ENCODE data around the gene P3H3.

The P3H3 gene

GRCh38 chr12:6837370-6838060 lies 9.3 kb downstream of the P3H3 start:
- H3K27ac ChIP-seq: no peak overlapping the region
- TF ChIP-seq CTCF (IDR thresholded peaks at IDR 0.05; ENCODE audit: low read depth, low read length, missing control alignments): no peak
- DNase-seq: no peak
- H3K36me3 ChIP-seq (replicated peaks): peaks cover 65% of the 10 kb centered on the region
- no peak overlapping the region for H3K4me3 ChIP-seq (ENCODE audit: low read depth, low read length)
- in situ Hi-C loops (cut with HindIII; ENCODE audit: low pct_ligation_motif_present, low sequenced_read_pairs): no loop called here
- H3K27me3 ChIP-seq (replicated peaks): no peaks in the 10 kb centered on the region

GRCh38 chr12:6838854-6839253 lies 10.6 kb downstream of the P3H3 start:
- in situ Hi-C loops (cut with HindIII; ENCODE audit: low pct_ligation_motif_present, low sequenced_read_pairs): no loop called here

GRCh38 chr12:6839482-6840201 lies 11.4 kb downstream of the P3H3 start:
- Histone ChIP-seq H3K27ac (no peak overlapping the region), H3K4me3 (ENCODE audit: low read depth, low read length) (no peak overlapping the region), H3K36me3 (replicated peaks) (peaks cover 62% of the 10 kb centered on the region), H3K27me3 (replicated peaks) (no peaks in the 10 kb centered on the region)
- no peak for DNase-seq
- TF ChIP-seq CTCF (IDR thresholded peaks at IDR 0.05; ENCODE audit: low read depth, low read length, missing control alignments): no peak
- in situ Hi-C loops (cut with HindIII; ENCODE audit: low pct_ligation_motif_present, low sequenced_read_pairs): no loop called here

More at GRCh38 chr12:6838854-6839253, 10.6 kb downstream of the P3H3 start:
- Histone ChIP-seq H3K4me3 (ENCODE audit: low read depth, low read length) (no peak overlapping the region), H3K27ac (no peak overlapping the region), H3K27me3 (replicated peaks) (no peaks in the 10 kb centered on the region), H3K36me3 (replicated peaks) (peaks cover 64% of the 10 kb centered on the region)
- no peak for DNase-seq
- no peak for TF ChIP-seq CTCF (IDR thresholded peaks at IDR 0.05; ENCODE audit: low read depth, low read length, missing control alignments)

GRCh38 chr12:6840330-6840729 lies 12.1 kb downstream of the P3H3 start:
- in situ Hi-C loops (cut with HindIII; ENCODE audit: low pct_ligation_motif_present, low sequenced_read_pairs): no loop called here
- DNase-seq: no peak
- Histone ChIP-seq H3K27me3 (replicated peaks) (no peaks in the 10 kb centered on the region), H3K36me3 (replicated peaks) (peaks cover 69% of the 10 kb centered on the region), H3K4me3 (ENCODE audit: low read depth, low read length) (no peak overlapping the region), H3K27ac (no peak overlapping the region)
- no peak for TF ChIP-seq CTCF (IDR thresholded peaks at IDR 0.05; ENCODE audit: low read depth, low read length, missing control alignments)

- in situ Hi-C loops (cut with HindIII; ENCODE audit: low pct_ligation_motif_present, low sequenced_read_pairs): no loop called here
- no peak for DNase-seq
- H3K4me3 ChIP-seq (ENCODE audit: low read depth, low read length): no peak within 1 kb of the TSS
- peaks cover 71% of the 10 kb centered on the region for H3K36me3 ChIP-seq (replicated peaks)
- TF ChIP-seq CTCF (IDR thresholded peaks at IDR 0.05; ENCODE audit: low read depth, low read length, missing control alignments): no peak
- H3K27ac ChIP-seq: no peak within 1 kb of the TSS
- no peaks in the 10 kb centered on the region for H3K27me3 ChIP-seq (replicated peaks)
Observed at GRCh38 chr12:6840761-6841515, 12.7 kb downstream of the P3H3 start, which contains the start of gene GNB3. GNB3 (plus strand) TSS chr12:6840925; CDS start chr12:6841288, 363 bp downstream.

Data from brain microvascular endothelial cell (primary cell).